A549 treated with CpdA at 1 μM for 4 hours (cell line): Measurements from ENCODE around the gene TMEM14B. TPM values are rescaled to one million over a fixed set of nuclear protein-coding genes. Genes with fewer than 3 reads are reported as not detected.

Source experiments
- total RNA-seq: library from RNA; stranded (reverse); fragments of 200-300 nt; extraction: Qiagen RNA extraction; gene quantifications from 5 replicates; pipeline ENCODE4 v1.2.3, GENCODE V29; 2022; ENCODE audit warnings: low read depth

The TMEM14B gene
- total RNA-seq = 137 to 161 TPM (median 145 TPM) in 5 replicates

GRCh38 chr6:10747251-10747972, at the start of gene TMEM14B:
Gene TMEM14B, plus strand, starts transcription at chr6:10747805. Its CDS starts 1,441 bp downstream, at chr6:10749246.

GRCh38 chr6:10722820-10723566, 24.6 kb upstream of the TMEM14B start, which contains the start of gene TMEM14C:
Gene TMEM14C, plus strand, starts transcription at chr6:10723070. Its CDS starts 1,544 bp downstream, at chr6:10724614.

Other genes with a start within 250 kb of the TMEM14B start
- gene GCNT2, start 226.5 kb upstream of the TMEM14B start, total RNA-seq = 6.4 to 11.2 TPM (median 7.1 TPM) in 5 replicates
- 1.7 to 3.2 TPM (median 2.1 TPM) in 5 replicates for gene C6orf52, start 53.2 kb upstream of the TMEM14B start, total RNA-seq
- gene PAK1IP1, start 52.8 kb upstream of the TMEM14B start, total RNA-seq = 22.2 to 25.9 TPM (median 22.8 TPM) in 5 replicates
- 141 to 166 TPM (median 149 TPM) in 5 replicates for gene TMEM14C, start 24.7 kb upstream of the TMEM14B start, total RNA-seq
- gene MAK, start 90.7 kb downstream of the TMEM14B start, total RNA-seq = 0.11 to 0.33 TPM (median 0.17 TPM) in 5 replicates
- not detected in 5 replicates for gene GCM2, start 134.2 kb downstream of the TMEM14B start, total RNA-seq
- 2.8 to 3.6 TPM (median 3.1 TPM) in 5 replicates for gene SYCP2L, start 139.2 kb downstream of the TMEM14B start, total RNA-seq